GM23338 (cell line): ENCODE data around the gene DNAJC13. TPM values are rescaled to one million over a fixed set of nuclear protein-coding genes. Genes with fewer than 3 reads are reported as not detected.

ENCODE experiments used
- ATAC-seq: fragments of 200-7000 bp; cut with Tn5 transposase; 3 replicates; pipeline ENCODE4 v1.9.1; 2020
- DNase-seq: peaks from one replicate; pipeline ENCODE4 v3.0.0-alpha.2; 2015; ENCODE audit warnings: low spot score
- H2AFZ ChIP-seq: fragments of 200-600 bp; sonication (generic); 2 replicates; pipeline ENCODE4 v1.8.0; 2016; ENCODE audit warnings: antibody characterized with exemption, mild to moderate bottlenecking, moderate library complexity
- H3F3A ChIP-seq: fragments of 200-600 bp; sonication (generic); replicated peaks from 2 replicates; pipeline ENCODE4 v1.8.0; 2017; ENCODE audit warnings: antibody characterized with exemption, mixed run types, low read depth
- H3K27ac ChIP-seq: fragments of 200-600 bp; sonication (generic); 2 replicates; pipeline ENCODE4 v1.6.1; 2016; ENCODE audit warnings: low read depth
- H3K27me3 ChIP-seq: fragments of 200-600 bp; sonication (generic); 2 replicates; pipeline ENCODE4 v1.8.0; 2016; ENCODE audit warnings: mild to moderate bottlenecking, mixed run types, moderate library complexity; ENCODE audit not compliant: insufficient read depth
- H3K36me3 ChIP-seq: fragments of 200-600 bp; sonication (generic); 2 replicates; pipeline ENCODE4 v1.8.0; 2016; ENCODE audit warnings: mild to moderate bottlenecking; ENCODE audit not compliant: insufficient read depth
- H3K4me1 ChIP-seq: fragments of 200-600 bp; sonication (generic); 2 replicates; pipeline ENCODE4 v1.8.0; 2016; ENCODE audit warnings: mild to moderate bottlenecking, moderate library complexity; ENCODE audit not compliant: insufficient read depth
- H3K4me2 ChIP-seq: fragments of 200-600 bp; sonication (generic); 2 replicates; pipeline ENCODE4 v1.7.1; 2017; ENCODE audit warnings: mixed run types
- H3K4me3 ChIP-seq: fragments of 200-600 bp; sonication (generic); 2 replicates; pipeline ENCODE4 v1.6.1; 2016; ENCODE audit warnings: mixed run types
- H3K79me2 ChIP-seq: fragments of 200-600 bp; sonication (generic); replicated peaks from 2 replicates; pipeline ENCODE4 v1.8.0; 2017; ENCODE audit warnings: mild to moderate bottlenecking; ENCODE audit not compliant: insufficient read depth
- H3K9me2 ChIP-seq: fragments of 200-600 bp; sonication (generic); 2 replicates; pipeline ENCODE4 v1.8.0; 2017; ENCODE audit not compliant: insufficient read depth
- H4K20me1 ChIP-seq: fragments of 200-600 bp; sonication (generic); replicated peaks from 2 replicates; pipeline ENCODE4 v1.8.0; 2017; ENCODE audit warnings: mild to moderate bottlenecking; ENCODE audit not compliant: insufficient read depth
- H3K27ac Mint-ChIP-seq: 2 replicates; pipeline ENCODE4 v1.8.0; 2020; ENCODE audit warnings: inconsistent platforms, mild to moderate bottlenecking, moderate library complexity, mixed read lengths
- H3K27me3 Mint-ChIP-seq: 3 replicates; pipeline ENCODE4 v1.8.0; 2022; ENCODE audit warnings: low read depth, mild to moderate bottlenecking, moderate library complexity, mixed read lengths, inconsistent platforms; ENCODE audit not compliant: insufficient read depth, poor library complexity
- H3K36me3 Mint-ChIP-seq: 3 replicates; pipeline ENCODE4 v1.8.0; 2021; ENCODE audit warnings: low read depth, mild to moderate bottlenecking, inconsistent platforms, moderate library complexity, mixed read lengths
- H3K4me1 Mint-ChIP-seq: 3 replicates; pipeline ENCODE4 v1.8.0; 2020; ENCODE audit warnings: mild to moderate bottlenecking, inconsistent platforms, mixed read lengths
- H3K4me3 Mint-ChIP-seq: 3 replicates; pipeline ENCODE4 v1.8.0; 2021; ENCODE audit warnings: moderate library complexity, mild to moderate bottlenecking, inconsistent platforms, mixed read lengths
- H3K9me3 Mint-ChIP-seq: 3 replicates; pipeline ENCODE4 v1.8.0; 2020; ENCODE audit warnings: moderate library complexity, mild to moderate bottlenecking, inconsistent platforms, mixed read lengths
- CREB1 ChIP-seq: fragments of 250-450 bp; sonication (Bioruptor Pico); IDR thresholded peaks from 2 replicates; pipeline ENCODE4 v1.5.0; 2020; ENCODE audit warnings: low read depth, mild to moderate bottlenecking, moderate library complexity
- CTCF ChIP-seq, 2 experiments: fragments of 200-600 bp in 1 of 2; sonication (generic) in 1 of 2; conservative IDR thresholded peaks; 2 replicates each; pipeline versions ENCODE4 v1.5.1 to v1.6.1; 2016 to 2017; ENCODE audit warnings: antibody characterized with exemption in 2 of 2, low read depth in 2 of 2, mild to moderate bottlenecking in 2 of 2, moderate library complexity in 1 of 2
- EZH2 ChIP-seq: fragments of 200-600 bp; sonication (generic); IDR thresholded peaks from one replicate; pipeline ENCODE4 v1.8.0; 2017; ENCODE audit warnings: antibody characterized with exemption, mild to moderate bottlenecking, low read depth; ENCODE audit not compliant: unreplicated experiment
- EZH2phosphoT487 ChIP-seq: fragments of 200-600 bp; sonication (generic); IDR thresholded peaks from one replicate; pipeline ENCODE4 v1.8.1; 2018; ENCODE audit warnings: antibody characterized with exemption; ENCODE audit not compliant: unreplicated experiment
- JUNB ChIP-seq: IDR thresholded peaks from one replicate; pipeline ENCODE4 v1.6.1; 2016; ENCODE audit warnings: antibody characterized with exemption; ENCODE audit not compliant: unreplicated experiment
- NANOG ChIP-seq: IDR thresholded peaks from 2 replicates; pipeline ENCODE4 v1.6.1; 2016; ENCODE audit warnings: antibody characterized with exemption, borderline replicate concordance
- POLR2AphosphoS5 ChIP-seq: IDR thresholded peaks from 2 replicates; pipeline ENCODE4 v1.6.1; 2016; ENCODE audit warnings: antibody characterized with exemption, low read depth
- STAT1 ChIP-seq: IDR thresholded peaks from one replicate; pipeline ENCODE4 v1.6.1; 2016; ENCODE audit warnings: antibody characterized with exemption; ENCODE audit not compliant: unreplicated experiment
- ZNF114 ChIP-seq: fragments of 250-450 bp; sonication (Bioruptor Pico); IDR thresholded peaks from 2 replicates; pipeline ENCODE4 v1.5.0; 2020; ENCODE audit warnings: mild to moderate bottlenecking, moderate library complexity
- ZNF331 ChIP-seq: fragments of 250-450 bp; sonication (Bioruptor Pico); IDR thresholded peaks from 2 replicates; pipeline ENCODE4 v1.5.0; 2020; ENCODE audit warnings: low read depth, mild to moderate bottlenecking, moderate library complexity
- polyA plus RNA-seq: library from polyadenylated mRNA; unstranded; fragments of >200 nt; fragmentation: Nextera tagmentation; extraction: Ambion mirVana; gene quantifications from 2 replicates; pipeline ENCODE4 v1.2.1, GENCODE V29; 2016
- total RNA-seq: library from RNA; depleted of rRNA; stranded (reverse); fragments of >200 nt; shearing (Covaris generic); gene quantifications from 2 replicates; pipeline ENCODE4 v1.2.3, GENCODE V29; 2014
- TF ChIP-seq, protein P1 (sequence below): IDR thresholded peaks from 2 replicates; pipeline ENCODE4 v1.6.1; 2016; ENCODE audit warnings: antibody characterized with exemption
- TF ChIP-seq, protein P2 (sequence below): fragments of 250-450 bp; sonication (Bioruptor Pico); IDR thresholded peaks from 2 replicates; pipeline ENCODE4 v1.5.0; 2020; ENCODE audit warnings: mild to moderate bottlenecking, moderate library complexity
- TF ChIP-seq, protein P3 (sequence below): IDR thresholded peaks from one replicate; pipeline ENCODE4 v1.6.1; 2018; ENCODE audit warnings: antibody characterized with exemption; ENCODE audit not compliant: unreplicated experiment

The DNAJC13 gene
- total and polyA plus RNA-seq, 2 experiments from 2014 or later, result 8.3 to 33.6 TPM

- Histone ChIP-seq H3K4me2 (no peak overlapping the region), H4K20me1 (no peaks in the 10 kb centered on the region), H3K27me3 (no peaks in the 10 kb centered on the region), H3K4me1 (no peaks in the 10 kb centered on the region), H3K9me2 (no peaks in the 10 kb centered on the region), H3F3A (no peaks in the 10 kb centered on the region), H3K27ac (no peak overlapping the region), H3K36me3 (no peaks in the 10 kb centered on the region), H2AFZ (no peak overlapping the region), H3K4me3 (no peak overlapping the region), H3K79me2 (no peaks in the 10 kb centered on the region)
- Mint-ChIP-seq H3K4me1 (peaks cover 7% of the 10 kb centered on the region), H3K27ac (no peak overlapping the region), H3K9me3 (no peaks in the 10 kb centered on the region), H3K27me3 (peaks cover 4% of the 10 kb centered on the region), H3K4me3 (no peak overlapping the region), H3K36me3 (no peaks in the 10 kb centered on the region; the same call in 1 of the 3 replicates)
- ATAC-seq, result no peak
- TF ChIP-seq EZH2phosphoT487, result no peak
- TF ChIP-seq EZH2, result no peak
- no peak for TF ChIP-seq NANOG
- TF ChIP-seq, protein P1, sequence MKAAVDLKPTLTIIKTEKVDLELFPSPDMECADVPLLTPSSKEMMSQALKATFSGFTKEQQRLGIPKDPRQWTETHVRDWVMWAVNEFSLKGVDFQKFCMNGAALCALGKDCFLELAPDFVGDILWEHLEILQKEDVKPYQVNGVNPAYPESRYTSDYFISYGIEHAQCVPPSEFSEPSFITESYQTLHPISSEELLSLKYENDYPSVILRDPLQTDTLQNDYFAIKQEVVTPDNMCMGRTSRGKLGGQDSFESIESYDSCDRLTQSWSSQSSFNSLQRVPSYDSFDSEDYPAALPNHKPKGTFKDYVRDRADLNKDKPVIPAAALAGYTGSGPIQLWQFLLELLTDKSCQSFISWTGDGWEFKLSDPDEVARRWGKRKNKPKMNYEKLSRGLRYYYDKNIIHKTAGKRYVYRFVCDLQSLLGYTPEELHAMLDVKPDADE, result no peak
- TF ChIP-seq ZNF114 (CRISPR knock-in tag), result no peak
- no peak for TF ChIP-seq ZNF331 (CRISPR knock-in tag)
- TF ChIP-seq POLR2AphosphoS5, result no peak
- TF ChIP-seq, protein P2, sequence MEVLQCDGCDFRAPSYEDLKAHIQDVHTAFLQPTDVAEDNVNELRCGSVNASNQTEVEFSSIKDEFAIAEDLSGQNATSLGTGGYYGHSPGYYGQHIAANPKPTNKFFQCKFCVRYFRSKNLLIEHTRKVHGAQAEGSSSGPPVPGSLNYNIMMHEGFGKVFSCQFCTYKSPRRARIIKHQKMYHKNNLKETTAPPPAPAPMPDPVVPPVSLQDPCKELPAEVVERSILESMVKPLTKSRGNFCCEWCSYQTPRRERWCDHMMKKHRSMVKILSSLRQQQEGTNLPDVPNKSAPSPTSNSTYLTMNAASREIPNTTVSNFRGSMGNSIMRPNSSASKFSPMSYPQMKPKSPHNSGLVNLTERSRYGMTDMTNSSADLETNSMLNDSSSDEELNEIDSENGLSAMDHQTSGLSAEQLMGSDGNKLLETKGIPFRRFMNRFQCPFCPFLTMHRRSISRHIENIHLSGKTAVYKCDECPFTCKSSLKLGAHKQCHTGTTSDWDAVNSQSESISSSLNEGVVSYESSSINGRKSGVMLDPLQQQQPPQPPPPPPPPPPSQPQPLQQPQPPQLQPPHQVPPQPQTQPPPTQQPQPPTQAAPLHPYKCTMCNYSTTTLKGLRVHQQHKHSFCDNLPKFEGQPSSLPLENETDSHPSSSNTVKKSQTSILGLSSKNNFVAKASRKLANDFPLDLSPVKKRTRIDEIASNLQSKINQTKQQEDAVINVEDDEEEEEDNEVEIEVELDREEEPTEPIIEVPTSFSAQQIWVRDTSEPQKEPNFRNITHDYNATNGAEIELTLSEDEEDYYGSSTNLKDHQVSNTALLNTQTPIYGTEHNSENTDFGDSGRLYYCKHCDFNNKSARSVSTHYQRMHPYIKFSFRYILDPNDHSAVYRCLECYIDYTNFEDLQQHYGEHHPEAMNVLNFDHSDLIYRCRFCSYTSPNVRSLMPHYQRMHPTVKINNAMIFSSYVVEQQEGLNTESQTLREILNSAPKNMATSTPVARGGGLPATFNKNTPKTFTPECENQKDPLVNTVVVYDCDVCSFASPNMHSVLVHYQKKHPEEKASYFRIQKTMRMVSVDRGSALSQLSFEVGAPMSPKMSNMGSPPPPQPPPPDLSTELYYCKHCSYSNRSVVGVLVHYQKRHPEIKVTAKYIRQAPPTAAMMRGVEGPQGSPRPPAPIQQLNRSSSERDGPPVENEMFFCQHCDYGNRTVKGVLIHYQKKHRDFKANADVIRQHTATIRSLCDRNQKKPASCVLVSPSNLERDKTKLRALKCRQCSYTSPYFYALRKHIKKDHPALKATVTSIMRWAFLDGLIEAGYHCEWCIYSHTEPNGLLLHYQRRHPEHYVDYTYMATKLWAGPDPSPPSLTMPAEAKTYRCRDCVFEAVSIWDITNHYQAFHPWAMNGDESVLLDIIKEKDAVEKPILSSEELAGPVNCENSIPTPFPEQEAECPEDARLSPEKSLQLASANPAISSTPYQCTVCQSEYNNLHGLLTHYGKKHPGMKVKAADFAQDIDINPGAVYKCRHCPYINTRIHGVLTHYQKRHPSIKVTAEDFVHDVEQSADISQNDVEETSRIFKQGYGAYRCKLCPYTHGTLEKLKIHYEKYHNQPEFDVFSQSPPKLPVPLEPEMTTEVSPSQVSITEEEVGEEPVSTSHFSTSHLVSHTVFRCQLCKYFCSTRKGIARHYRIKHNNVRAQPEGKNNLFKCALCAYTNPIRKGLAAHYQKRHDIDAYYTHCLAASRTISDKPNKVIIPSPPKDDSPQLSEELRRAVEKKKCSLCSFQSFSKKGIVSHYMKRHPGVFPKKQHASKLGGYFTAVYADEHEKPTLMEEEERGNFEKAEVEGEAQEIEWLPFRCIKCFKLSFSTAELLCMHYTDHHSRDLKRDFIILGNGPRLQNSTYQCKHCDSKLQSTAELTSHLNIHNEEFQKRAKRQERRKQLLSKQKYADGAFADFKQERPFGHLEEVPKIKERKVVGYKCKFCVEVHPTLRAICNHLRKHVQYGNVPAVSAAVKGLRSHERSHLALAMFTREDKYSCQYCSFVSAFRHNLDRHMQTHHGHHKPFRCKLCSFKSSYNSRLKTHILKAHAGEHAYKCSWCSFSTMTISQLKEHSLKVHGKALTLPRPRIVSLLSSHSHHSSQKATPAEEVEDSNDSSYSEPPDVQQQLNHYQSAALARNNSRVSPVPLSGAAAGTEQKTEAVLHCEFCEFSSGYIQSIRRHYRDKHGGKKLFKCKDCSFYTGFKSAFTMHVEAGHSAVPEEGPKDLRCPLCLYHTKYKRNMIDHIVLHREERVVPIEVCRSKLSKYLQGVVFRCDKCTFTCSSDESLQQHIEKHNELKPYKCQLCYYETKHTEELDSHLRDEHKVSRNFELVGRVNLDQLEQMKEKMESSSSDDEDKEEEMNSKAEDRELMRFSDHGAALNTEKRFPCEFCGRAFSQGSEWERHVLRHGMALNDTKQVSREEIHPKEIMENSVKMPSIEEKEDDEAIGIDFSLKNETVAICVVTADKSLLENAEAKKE (CRISPR knock-in tag), result no peak
- no peak for TF ChIP-seq JUNB
- no peak for TF ChIP-seq CREB1 (CRISPR knock-in tag)
- TF ChIP-seq STAT1, result no peak
- TF ChIP-seq, protein P3, sequence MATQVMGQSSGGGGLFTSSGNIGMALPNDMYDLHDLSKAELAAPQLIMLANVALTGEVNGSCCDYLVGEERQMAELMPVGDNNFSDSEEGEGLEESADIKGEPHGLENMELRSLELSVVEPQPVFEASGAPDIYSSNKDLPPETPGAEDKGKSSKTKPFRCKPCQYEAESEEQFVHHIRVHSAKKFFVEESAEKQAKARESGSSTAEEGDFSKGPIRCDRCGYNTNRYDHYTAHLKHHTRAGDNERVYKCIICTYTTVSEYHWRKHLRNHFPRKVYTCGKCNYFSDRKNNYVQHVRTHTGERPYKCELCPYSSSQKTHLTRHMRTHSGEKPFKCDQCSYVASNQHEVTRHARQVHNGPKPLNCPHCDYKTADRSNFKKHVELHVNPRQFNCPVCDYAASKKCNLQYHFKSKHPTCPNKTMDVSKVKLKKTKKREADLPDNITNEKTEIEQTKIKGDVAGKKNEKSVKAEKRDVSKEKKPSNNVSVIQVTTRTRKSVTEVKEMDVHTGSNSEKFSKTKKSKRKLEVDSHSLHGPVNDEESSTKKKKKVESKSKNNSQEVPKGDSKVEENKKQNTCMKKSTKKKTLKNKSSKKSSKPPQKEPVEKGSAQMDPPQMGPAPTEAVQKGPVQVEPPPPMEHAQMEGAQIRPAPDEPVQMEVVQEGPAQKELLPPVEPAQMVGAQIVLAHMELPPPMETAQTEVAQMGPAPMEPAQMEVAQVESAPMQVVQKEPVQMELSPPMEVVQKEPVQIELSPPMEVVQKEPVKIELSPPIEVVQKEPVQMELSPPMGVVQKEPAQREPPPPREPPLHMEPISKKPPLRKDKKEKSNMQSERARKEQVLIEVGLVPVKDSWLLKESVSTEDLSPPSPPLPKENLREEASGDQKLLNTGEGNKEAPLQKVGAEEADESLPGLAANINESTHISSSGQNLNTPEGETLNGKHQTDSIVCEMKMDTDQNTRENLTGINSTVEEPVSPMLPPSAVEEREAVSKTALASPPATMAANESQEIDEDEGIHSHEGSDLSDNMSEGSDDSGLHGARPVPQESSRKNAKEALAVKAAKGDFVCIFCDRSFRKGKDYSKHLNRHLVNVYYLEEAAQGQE, result no peak
- no peak for TF ChIP-seq CTCF (conservative IDR thresholded peaks at IDR 0.05; ENCODE audit: low read depth in 2 of 2)
- DNase-seq, result no peak
These were observed 23.0 kb upstream of the DNAJC13 start for GRCh38 chr3:132394320-132394719.
